Activated CD4-positive, alpha-beta memory T cell treated with anti-CD3 and anti-CD28 coated beads for 36 hours (primary cell): ENCODE measurements around the gene P4HB. TPM values are rescaled to one million over a fixed set of nuclear protein-coding genes. Genes with fewer than 3 reads are reported as not detected.
A peak's percentile ranks its signal among the peaks of the same experiment; 100 is the strongest.

Experiments used
- CTCF ChIA-PET: fragments of 350-600 bp; sonication (Branson Sonifier 250); formaldehyde crosslinking; loops from one replicate; lab custom pipeline; 2021; ENCODE audit warnings: antibody characterized with exemption, inconsistent platforms; lab: Charles Lee
- POLR2A ChIA-PET: fragments of 350-600 bp; sonication (Branson Sonifier 250); formaldehyde crosslinking; loops from one replicate; lab custom pipeline; 2021; ENCODE audit warnings: antibody characterized with exemption; lab: Charles Lee
- DNase-seq: peaks from one replicate; pipeline ENCODE4 v3.0.0-alpha.2; 2020
- H3K27ac Mint-ChIP-seq: one replicate; pipeline ENCODE4 v1.8.0; 2021; ENCODE audit warnings: mixed read lengths
- H3K27me3 Mint-ChIP-seq: one replicate; pipeline ENCODE4 v1.8.0; 2021; ENCODE audit warnings: mixed read lengths
- H3K36me3 Mint-ChIP-seq: one replicate; pipeline ENCODE4 v1.8.0; 2021; ENCODE audit warnings: mixed read lengths
- H3K4me1 Mint-ChIP-seq: one replicate; pipeline ENCODE4 v1.8.0; 2021; ENCODE audit warnings: low read depth, mixed read lengths
- H3K4me3 Mint-ChIP-seq: one replicate; pipeline ENCODE4 v1.8.0; 2021; ENCODE audit warnings: mild to moderate bottlenecking, mixed read lengths
- H3K9me3 Mint-ChIP-seq: one replicate; pipeline ENCODE4 v1.8.0; 2021; ENCODE audit warnings: mixed read lengths
- intact Hi-C: fragments of 100-400 bp; cut with micrococcal nuclease; formaldehyde crosslinking; loops from one replicate; pipeline ENCODE4 v1.15.1; 2023
- total RNA-seq, 2 experiments: library from RNA; stranded (reverse); gene quantifications; one replicate each; pipeline ENCODE4 v1.2.3, GENCODE V29; 2021

P4HB gene
- total RNA-seq, 2 experiments from 2014 or later, result 358 to 367 TPM

GRCh38 chr17:81831563-81831956 is 28.8 kb downstream of the P4HB start:
- peaks cover 21% of the 10 kb centered on the region for H3K4me1 Mint-ChIP-seq
- peak; percentile 44 for DNase-seq
- peak overlapping the region; percentile 97 for H3K4me3 Mint-ChIP-seq
- intact Hi-C loops, result loop anchor here (5.0 kb wide), 1 partner anchor 41 kb away; the partner anchor contains the start of gene ARHGDIA
- H3K36me3 Mint-ChIP-seq, result peaks cover 6% of the 10 kb centered on the region
- ChIA-PET CTCF (interaction anchor here (1.0 kb wide), 1 partner anchor 101 kb away, joined by 3 read pairs; no protein-coding TSS in a partner anchor), POLR2A (interaction anchor here (0.5 to 2.7 kb wide), 2 partner anchors 16 to 38 kb away, joined by 3 to 14 read pairs; no protein-coding TSS in a partner anchor)
- no peaks in the 10 kb centered on the region for H3K27me3 Mint-ChIP-seq
- H3K27ac Mint-ChIP-seq, result peak overlapping the region; percentile 96
- no peaks in the 10 kb centered on the region for H3K9me3 Mint-ChIP-seq

- no peak overlapping the region for H3K27ac Mint-ChIP-seq
- no peak for DNase-seq
- no peak overlapping the region for H3K4me3 Mint-ChIP-seq
- no peaks in the 10 kb centered on the region for H3K9me3 Mint-ChIP-seq
- intact Hi-C loops, result loop anchor here (5.0 kb wide), 1 partner anchor 42 kb away; the partner anchor contains the start of gene ARHGDIA
- H3K27me3 Mint-ChIP-seq, result no peaks in the 10 kb centered on the region
- H3K36me3 Mint-ChIP-seq, result peaks cover 6% of the 10 kb centered on the region
- peaks cover 25% of the 10 kb centered on the region for H3K4me1 Mint-ChIP-seq
- CTCF ChIA-PET, result no interaction called here
- POLR2A ChIA-PET, result no interaction called here
Measured at GRCh38 chr17:81829858-81830257, 30.5 kb downstream of the P4HB start.

DNA sequence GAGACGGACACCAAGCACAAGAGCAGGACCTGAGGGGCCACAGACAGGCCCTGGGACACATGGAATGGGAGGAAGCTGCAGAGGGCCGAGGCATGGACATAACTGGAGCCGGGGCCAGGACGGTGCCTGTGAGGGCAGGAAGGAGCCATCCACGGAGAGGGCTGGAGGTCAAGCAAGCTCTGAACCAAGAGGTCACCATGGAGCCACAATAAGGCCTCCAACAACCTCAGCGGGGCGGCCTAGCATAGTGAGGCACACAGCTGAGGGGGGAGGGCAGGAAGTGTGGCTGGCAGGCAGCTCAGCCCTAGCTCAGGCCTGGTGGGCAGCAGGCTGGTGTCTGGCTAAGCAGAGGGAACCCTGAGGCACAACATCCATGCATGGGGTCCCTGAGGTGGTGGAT is 31.7 kb downstream of the P4HB start:
- intact Hi-C loops, result no loop called here
- Mint-ChIP-seq H3K27me3 (no peaks in the 10 kb centered on the region), H3K27ac (no peak overlapping the region), H3K9me3 (no peaks in the 10 kb centered on the region), H3K4me3 (no peak overlapping the region), H3K36me3 (peaks cover 7% of the 10 kb centered on the region), H3K4me1 (peaks cover 25% of the 10 kb centered on the region)
- CTCF ChIA-PET, result no interaction called here
- no peak for DNase-seq
- POLR2A ChIA-PET, result no interaction called here

GRCh38 chr17:81825841-81826466 is 34.4 kb downstream of the P4HB start:
- Mint-ChIP-seq H3K4me1 (peaks cover 12% of the 10 kb centered on the region), H3K27me3 (no peaks in the 10 kb centered on the region), H3K27ac (no peak overlapping the region), H3K36me3 (peaks cover 5% of the 10 kb centered on the region), H3K4me3 (no peak overlapping the region), H3K9me3 (no peaks in the 10 kb centered on the region)
- no peak for DNase-seq
- ChIA-PET CTCF (interaction anchor here (1.5 kb wide), 1 partner anchor 225 kb away, joined by 3 read pairs; no protein-coding TSS in a partner anchor), POLR2A (no interaction called here)
- intact Hi-C loops, result no loop called here

GRCh38 chr17:81824595-81824994 is 35.7 kb downstream of the P4HB start:
- CTCF ChIA-PET, result no interaction called here
- POLR2A ChIA-PET, result no interaction called here
- no peak for DNase-seq
- Mint-ChIP-seq H3K27ac (no peak overlapping the region), H3K4me3 (no peak overlapping the region), H3K27me3 (no peaks in the 10 kb centered on the region), H3K4me1 (peaks cover 7% of the 10 kb centered on the region), H3K36me3 (peaks cover 5% of the 10 kb centered on the region), H3K9me3 (no peaks in the 10 kb centered on the region)
- intact Hi-C loops, result no loop called here

- intact Hi-C loops, result no loop called here
- H3K27ac Mint-ChIP-seq, result no peak overlapping the region
- no peaks in the 10 kb centered on the region for H3K27me3 Mint-ChIP-seq
- no peak overlapping the region for H3K4me3 Mint-ChIP-seq
- ChIA-PET POLR2A (no interaction called here), CTCF (no interaction called here)
- peaks cover 7% of the 10 kb centered on the region for H3K4me1 Mint-ChIP-seq
- no peak for DNase-seq
- peaks cover 5% of the 10 kb centered on the region for H3K36me3 Mint-ChIP-seq
- no peaks in the 10 kb centered on the region for H3K9me3 Mint-ChIP-seq
Measured at GRCh38 chr17:81823820-81824550, 36.4 kb downstream of the P4HB start.

- Mint-ChIP-seq H3K9me3 (no peaks in the 10 kb centered on the region), H3K36me3 (peaks cover 5% of the 10 kb centered on the region), H3K4me1 (peaks cover 4% of the 10 kb centered on the region), H3K4me3 (no peak overlapping the region), H3K27ac (no peak overlapping the region), H3K27me3 (no peaks in the 10 kb centered on the region)
- ChIA-PET POLR2A (no interaction called here), CTCF (no interaction called here)
- intact Hi-C loops, result no loop called here
- DNase-seq, result no peak
Measured at GRCh38 chr17:81822996-81823819, 37.1 kb downstream of the P4HB start.

GRCh38 chr17:81822312-81822637 is 38.1 kb downstream of the P4HB start:
- ChIA-PET CTCF (no interaction called here), POLR2A (no interaction called here)
- no peak overlapping the region for H3K27ac Mint-ChIP-seq
- H3K4me3 Mint-ChIP-seq, result no peak overlapping the region
- peaks cover 4% of the 10 kb centered on the region for H3K4me1 Mint-ChIP-seq
- H3K9me3 Mint-ChIP-seq, result no peaks in the 10 kb centered on the region
- intact Hi-C loops, result no loop called here
- no peaks in the 10 kb centered on the region for H3K27me3 Mint-ChIP-seq
- H3K36me3 Mint-ChIP-seq, result peaks cover 5% of the 10 kb centered on the region
- no peak for DNase-seq

GRCh38 chr17:81821603-81822311 is 38.6 kb downstream of the P4HB start:
- no peak overlapping the region for H3K27ac Mint-ChIP-seq
- intact Hi-C loops, result no loop called here
- peaks cover 5% of the 10 kb centered on the region for H3K36me3 Mint-ChIP-seq
- no peaks in the 10 kb centered on the region for H3K9me3 Mint-ChIP-seq
- no peak overlapping the region for H3K4me3 Mint-ChIP-seq
- H3K4me1 Mint-ChIP-seq, result peaks cover 4% of the 10 kb centered on the region
- peak; percentile 44 for DNase-seq
- H3K27me3 Mint-ChIP-seq, result no peaks in the 10 kb centered on the region
- POLR2A ChIA-PET, result no interaction called here
- CTCF ChIA-PET, result no interaction called here

GRCh38 chr17:81821147-81821546 is 39.2 kb downstream of the P4HB start:
- ChIA-PET CTCF (no interaction called here), POLR2A (no interaction called here)
- H3K9me3 Mint-ChIP-seq, result no peaks in the 10 kb centered on the region
- no peak for DNase-seq
- no peaks in the 10 kb centered on the region for H3K27me3 Mint-ChIP-seq
- no peak overlapping the region for H3K27ac Mint-ChIP-seq
- no peak overlapping the region for H3K4me3 Mint-ChIP-seq
- peaks cover 5% of the 10 kb centered on the region for H3K36me3 Mint-ChIP-seq
- intact Hi-C loops, result no loop called here
- H3K4me1 Mint-ChIP-seq, result peaks cover 3% of the 10 kb centered on the region

DNA sequence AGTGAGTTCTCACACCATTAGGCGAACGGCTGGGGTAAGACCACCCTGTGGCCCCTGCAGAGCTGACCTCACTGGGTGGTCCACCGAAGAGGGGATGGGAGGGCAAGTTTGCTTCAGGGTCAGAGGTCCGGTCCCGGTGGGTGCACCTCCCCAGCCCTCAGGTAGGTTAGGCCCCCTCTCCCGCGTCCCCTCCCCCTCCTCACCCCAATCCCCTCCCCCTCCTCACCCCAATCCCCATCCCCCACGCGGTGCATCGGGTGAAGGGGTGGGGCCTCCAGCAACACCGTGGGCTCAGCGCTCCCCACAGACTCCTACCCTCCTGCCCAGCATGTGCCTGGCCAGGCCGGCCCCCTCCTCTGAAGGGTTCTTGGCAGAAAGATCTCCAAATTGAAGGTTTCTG is 40.6 kb downstream of the P4HB start:
- no peak overlapping the region for H3K4me3 Mint-ChIP-seq
- no peaks in the 10 kb centered on the region for H3K9me3 Mint-ChIP-seq
- intact Hi-C loops, result no loop called here
- ChIA-PET CTCF (no interaction called here), POLR2A (no interaction called here)
- peaks cover 5% of the 10 kb centered on the region for H3K36me3 Mint-ChIP-seq
- no peaks in the 10 kb centered on the region for H3K27me3 Mint-ChIP-seq
- no peak for DNase-seq
- H3K4me1 Mint-ChIP-seq, result no peaks in the 10 kb centered on the region
- H3K27ac Mint-ChIP-seq, result no peak overlapping the region

- Mint-ChIP-seq H3K27ac (no peak overlapping the region), H3K9me3 (no peaks in the 10 kb centered on the region), H3K4me1 (no peaks in the 10 kb centered on the region), H3K27me3 (no peaks in the 10 kb centered on the region), H3K4me3 (no peak overlapping the region), H3K36me3 (peaks cover 2% of the 10 kb centered on the region)
- no peak for DNase-seq
- intact Hi-C loops, result no loop called here
- POLR2A ChIA-PET, result interaction anchor here (0.8 kb wide), 1 partner anchor 74 kb away, joined by 3 read pairs; no protein-coding TSS in a partner anchor
- CTCF ChIA-PET, result no interaction called here
Measured at GRCh38 chr17:81817758-81818147, 42.6 kb downstream of the P4HB start.
